Activated CD8-positive, alpha-beta memory T cell treated with anti-CD3 and anti-CD28 coated beads, Interleukin-2, amount 10 ng/mL, durations not matched to agents 7 days and 5 days (primary cell): ENCODE data around the gene YTHDC2. TPM values are rescaled to one million over a fixed set of nuclear protein-coding genes. Genes with fewer than 3 reads are reported as not detected.
"Not testable (repeated sequence)": the region's sequence is repeated elsewhere in the genome, so short reads cannot be mapped to it uniquely, and the experiment has no call there.

ENCODE experiments used
- ATAC-seq: fragments of 150-1000 bp; cut with Tn5 transposase; one replicate; pipeline ENCODE4 v1.10.0; 2021; ENCODE audit warnings: moderate library complexity
- CTCF ChIA-PET: fragments of 350-600 bp; sonication (Branson Sonifier 250); formaldehyde crosslinking; loops from one replicate; lab custom pipeline; 2021; ENCODE audit warnings: antibody characterized with exemption; lab: Charles Lee
- DNase-seq: peaks from one replicate; pipeline ENCODE4 v3.0.0-alpha.2; 2020
- H3K27ac Mint-ChIP-seq: one replicate; pipeline ENCODE4 v1.8.0; 2021; ENCODE audit warnings: mild to moderate bottlenecking, mixed read lengths
- H3K27me3 Mint-ChIP-seq: one replicate; pipeline ENCODE4 v1.8.0; 2021; ENCODE audit warnings: mixed read lengths
- H3K36me3 Mint-ChIP-seq: one replicate; pipeline ENCODE4 v1.8.0; 2021; ENCODE audit warnings: mild to moderate bottlenecking, mixed read lengths
- H3K4me1 Mint-ChIP-seq: one replicate; pipeline ENCODE4 v1.8.0; 2021; ENCODE audit warnings: mixed read lengths
- H3K4me3 Mint-ChIP-seq: one replicate; pipeline ENCODE4 v1.8.0; 2021; ENCODE audit warnings: mild to moderate bottlenecking, moderate library complexity, mixed read lengths
- H3K9me3 Mint-ChIP-seq: one replicate; pipeline ENCODE4 v1.8.0; 2022; ENCODE audit warnings: low read depth, mixed read lengths
- total RNA-seq, 2 experiments: library from RNA; stranded (reverse); gene quantifications; one replicate each; pipeline ENCODE4 v1.2.3, GENCODE V29; 2021

Gene YTHDC2
- total RNA-seq, 2 experiments from 2014 or later = 27.6 to 32.8 TPM

DNA sequence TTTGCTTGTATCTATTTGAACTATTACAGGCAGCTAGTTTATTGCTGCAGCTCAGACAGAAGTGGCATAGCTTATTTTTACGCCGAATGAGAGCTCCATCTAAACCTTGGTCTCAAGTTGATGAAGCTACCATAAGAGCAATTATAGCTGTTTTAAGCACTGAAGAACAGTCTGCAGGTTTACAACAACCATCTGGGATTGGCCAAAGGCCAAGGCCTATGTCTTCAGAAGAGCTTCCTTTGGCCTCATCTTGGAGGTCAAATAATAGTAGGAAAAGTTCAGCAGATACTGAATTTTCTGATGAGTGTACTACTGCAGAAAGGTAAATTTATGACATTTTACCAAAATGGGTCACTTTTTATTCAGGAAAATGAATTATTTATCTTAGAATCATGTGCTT is 67.9 kb downstream of the YTHDC2 start:
- ATAC-seq = no peak
- H3K27me3 Mint-ChIP-seq = no peaks in the 10 kb centered on the region
- no peak for DNase-seq
- CTCF ChIA-PET = interaction anchor here (0.8 kb wide), 1 partner anchor 9 kb away, joined by 3 read pairs; no protein-coding TSS in a partner anchor
- H3K4me3 Mint-ChIP-seq = no peak overlapping the region
- H3K9me3 Mint-ChIP-seq = no peaks in the 10 kb centered on the region
- no peak overlapping the region for H3K27ac Mint-ChIP-seq
- H3K4me1 Mint-ChIP-seq = no peaks in the 10 kb centered on the region
- peaks cover 15% of the 10 kb centered on the region for H3K36me3 Mint-ChIP-seq

- Mint-ChIP-seq H3K27ac (no peak overlapping the region), H3K27me3 (peaks cover 6% of the 10 kb centered on the region), H3K36me3 (peaks cover 12% of the 10 kb centered on the region), H3K4me1 (no peaks in the 10 kb centered on the region), H3K9me3 (no peaks in the 10 kb centered on the region), H3K4me3 (no peak overlapping the region)
- no peak for DNase-seq
- CTCF ChIA-PET = interaction anchor here (1.3 kb wide), 1 partner anchor 14 kb away, joined by 5 read pairs; no protein-coding TSS in a partner anchor
- no peak for ATAC-seq
These were observed 84.7 kb downstream of the YTHDC2 start for GRCh38 chr5:113598150-113598549.

DNA sequence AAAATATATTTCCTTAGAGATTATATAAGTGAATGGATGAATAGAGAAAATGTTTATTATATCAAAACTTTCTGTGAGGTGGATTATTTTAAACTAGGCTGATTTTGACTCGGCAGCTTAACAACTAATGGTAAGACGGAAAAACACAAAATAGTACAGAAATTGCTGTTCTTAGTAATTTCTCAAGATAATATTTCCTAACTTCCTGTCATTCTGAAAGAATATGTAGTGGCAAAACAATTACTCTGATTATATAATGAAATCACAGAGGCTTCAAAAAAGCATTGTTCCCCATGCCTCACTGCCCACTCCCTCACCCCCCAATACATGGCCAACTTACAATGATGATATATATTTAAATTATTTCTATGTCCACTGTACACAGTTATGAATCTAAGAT is 85.4 kb downstream of the YTHDC2 start:
- Mint-ChIP-seq H3K27me3 (peaks cover 11% of the 10 kb centered on the region), H3K4me1 (no peaks in the 10 kb centered on the region), H3K4me3 (no peak overlapping the region), H3K9me3 (no peaks in the 10 kb centered on the region), H3K27ac (no peak overlapping the region), H3K36me3 (peaks cover 7% of the 10 kb centered on the region)
- no peak for DNase-seq
- no peak for ATAC-seq
- CTCF ChIA-PET = interaction anchor here (1.0 to 1.3 kb wide), 2 partner anchors 13 to 74 kb away, joined by 3 to 5 read pairs; no protein-coding TSS in a partner anchor

GRCh38 chr5:113600255-113600905 is 86.9 kb downstream of the YTHDC2 start:
- H3K9me3 Mint-ChIP-seq = no peaks in the 10 kb centered on the region
- DNase-seq (no peak), ATAC-seq (no peak)
- H3K27ac Mint-ChIP-seq = no peak overlapping the region
- no peaks in the 10 kb centered on the region for H3K4me1 Mint-ChIP-seq
- peaks cover 5% of the 10 kb centered on the region for H3K36me3 Mint-ChIP-seq
- CTCF ChIA-PET = no interaction called here
- peaks cover 22% of the 10 kb centered on the region for H3K27me3 Mint-ChIP-seq
- no peak overlapping the region for H3K4me3 Mint-ChIP-seq

- Mint-ChIP-seq H3K9me3 (no peaks in the 10 kb centered on the region), H3K27me3 (peaks cover 33% of the 10 kb centered on the region), H3K4me1 (peaks cover 2% of the 10 kb centered on the region), H3K27ac (no peak overlapping the region), H3K4me3 (no peak overlapping the region), H3K36me3 (peaks cover 3% of the 10 kb centered on the region)
- ATAC-seq (no peak), DNase-seq (no peak)
- CTCF ChIA-PET = no interaction called here
These were observed 87.9 kb downstream of the YTHDC2 start for GRCh38 chr5:113601423-113601822.

DNA sequence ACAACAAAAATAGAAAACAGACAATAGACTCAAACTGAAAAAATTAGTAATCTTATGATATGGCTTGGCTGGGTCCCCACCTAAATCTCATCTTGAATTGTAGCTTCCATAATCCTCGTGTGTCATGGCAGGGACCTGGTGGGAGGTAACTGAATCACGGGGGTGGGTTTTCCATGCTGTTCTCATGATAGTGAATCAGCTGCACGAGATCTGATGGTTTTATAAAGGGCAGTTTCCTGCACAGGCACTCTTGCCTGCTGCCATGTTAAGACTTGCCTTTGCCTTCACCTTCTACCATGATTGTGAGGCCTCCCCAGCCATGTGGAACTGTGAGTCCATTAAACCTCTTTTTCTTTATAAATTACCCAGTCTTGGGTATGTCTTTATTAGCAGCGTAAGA is 89.8 kb downstream of the YTHDC2 start:
- not testable (repeated sequence) for H3K9me3 Mint-ChIP-seq, DNase-seq, H3K27ac Mint-ChIP-seq, ATAC-seq, H3K4me3 Mint-ChIP-seq, H3K36me3 Mint-ChIP-seq
- peaks cover 11% of the 10 kb centered on the region for H3K4me1 Mint-ChIP-seq
- peaks cover 36% of the 10 kb centered on the region for H3K27me3 Mint-ChIP-seq
- CTCF ChIA-PET = interaction anchor here (0.9 to 3.9 kb wide), 4 partner anchors 8 to 269 kb away, joined by 3 to 26 read pairs (median 4); no protein-coding TSS in a partner anchor

DNA sequence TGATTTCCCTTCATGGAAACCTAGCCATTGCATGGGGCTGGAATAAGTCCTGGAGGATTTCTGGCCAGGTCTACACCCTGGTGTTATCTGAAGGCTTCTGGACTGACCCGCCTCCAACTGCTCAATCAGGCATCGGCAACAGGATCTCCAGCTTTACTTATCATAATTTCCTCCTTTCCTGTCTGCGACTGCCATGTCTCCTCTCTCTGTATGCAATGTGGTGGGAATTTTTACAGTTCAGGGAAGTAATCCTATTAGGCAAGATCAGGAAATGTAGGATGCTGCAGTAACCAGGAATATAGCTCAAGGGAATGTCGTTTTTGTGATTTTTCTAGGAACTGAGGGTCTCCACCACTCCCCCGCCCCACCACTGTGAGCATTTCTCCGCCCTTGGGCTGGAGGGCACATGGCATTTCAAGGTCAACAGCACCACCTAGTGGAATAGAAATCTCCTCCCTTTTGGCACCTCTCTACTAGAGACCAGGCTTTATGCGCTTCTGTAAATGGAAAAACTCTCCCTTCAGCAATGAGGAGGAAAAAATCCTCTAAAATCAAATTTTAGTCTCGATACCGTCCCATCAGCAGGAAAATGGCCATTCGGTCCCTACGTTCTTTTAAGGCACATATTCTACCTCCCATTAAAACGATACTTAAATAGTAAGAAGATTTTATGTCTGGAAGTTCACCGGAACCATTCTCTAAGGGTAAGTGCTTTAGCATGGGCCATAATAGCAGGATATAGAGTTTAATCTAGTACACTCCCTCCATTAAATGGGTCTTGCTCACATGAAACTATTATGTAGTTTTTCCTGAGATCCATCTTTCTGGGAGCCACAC is 93.0 kb downstream of the YTHDC2 start:
- DNase-seq (peak; percentile 56), ATAC-seq (peak; percentile 83)
- CTCF ChIA-PET = interaction anchor here (0.6 to 3.9 kb wide), 15 partner anchors 8 to 1055 kb away, joined by 3 to 26 read pairs (median 5); no protein-coding TSS in a partner anchor
- Mint-ChIP-seq H3K4me3 (no peak overlapping the region), H3K4me1 (peaks cover 14% of the 10 kb centered on the region), H3K27ac (no peak overlapping the region), H3K36me3 (no peaks in the 10 kb centered on the region), H3K9me3 (peaks cover 2% of the 10 kb centered on the region), H3K27me3 (peaks cover 36% of the 10 kb centered on the region)

DNA sequence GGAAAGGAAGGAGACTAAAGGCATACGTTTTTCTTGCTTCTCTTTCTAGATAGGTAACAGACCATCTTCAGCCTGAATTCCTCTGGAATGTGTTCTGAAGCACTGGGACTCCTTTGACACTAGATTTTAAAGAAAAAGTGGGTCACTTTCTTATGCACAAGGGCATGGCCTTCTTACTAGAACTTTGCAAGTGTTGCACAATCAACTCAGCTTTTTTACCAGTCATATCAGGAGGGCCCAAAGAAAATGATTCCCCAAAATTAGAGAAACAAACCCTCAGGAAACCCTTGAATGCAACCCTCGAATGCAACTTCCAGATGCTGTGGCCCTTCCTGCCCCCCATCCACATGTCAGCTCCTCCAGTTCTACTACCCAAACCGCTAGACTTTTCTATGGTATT is 93.9 kb downstream of the YTHDC2 start:
- CTCF ChIA-PET = interaction anchor here (0.6 to 3.6 kb wide), 9 partner anchors 86 to 843 kb away, joined by 3 to 20 read pairs (median 4); no protein-coding TSS in a partner anchor
- peaks cover 36% of the 10 kb centered on the region for H3K27me3 Mint-ChIP-seq

DNA sequence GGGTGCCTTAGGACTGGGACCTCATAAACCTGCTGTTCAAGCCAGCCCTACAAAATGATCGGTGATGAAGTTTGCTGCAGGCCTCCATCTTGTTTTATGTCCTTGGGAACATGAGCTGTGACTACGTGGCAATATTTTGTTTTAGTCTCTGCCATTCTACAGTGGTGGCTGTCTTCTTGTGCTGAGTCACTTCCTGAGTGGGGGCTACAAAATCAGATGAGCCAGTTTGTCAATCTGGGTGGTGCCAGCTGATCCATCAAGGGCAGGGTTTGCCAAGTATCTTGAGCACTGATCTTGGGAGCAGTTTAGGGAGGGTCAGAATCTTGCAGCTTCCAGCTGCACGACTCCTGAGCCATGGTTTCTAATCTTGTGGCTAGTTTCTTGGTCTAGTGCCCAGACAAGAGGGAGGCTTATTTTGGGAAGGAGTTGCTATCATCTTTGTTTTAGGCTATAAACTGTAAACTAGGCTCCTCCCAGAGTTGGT is 94.7 kb downstream of the YTHDC2 start:
- CTCF ChIA-PET = interaction anchor here (0.6 to 3.6 kb wide), 12 partner anchors 87 to 1462 kb away, joined by 3 to 20 read pairs (median 4); partner anchors contain the start of gene YTHDC2
- ATAC-seq (peak; percentile 52), DNase-seq (no peak)
- Mint-ChIP-seq H3K4me3 (no peak overlapping the region), H3K27ac (no peak overlapping the region), H3K4me1 (peaks cover 14% of the 10 kb centered on the region), H3K9me3 (peaks cover 2% of the 10 kb centered on the region), H3K36me3 (no peaks in the 10 kb centered on the region), H3K27me3 (peaks cover 33% of the 10 kb centered on the region)

More for the DNA sequence above, 93.9 kb downstream of the YTHDC2 start:
- ATAC-seq (no peak), DNase-seq (no peak)
- H3K27ac Mint-ChIP-seq = no peak overlapping the region
- peaks cover 14% of the 10 kb centered on the region for H3K4me1 Mint-ChIP-seq
- H3K9me3 Mint-ChIP-seq = peaks cover 2% of the 10 kb centered on the region
- H3K4me3 Mint-ChIP-seq = no peak overlapping the region
- no peaks in the 10 kb centered on the region for H3K36me3 Mint-ChIP-seq

DNA sequence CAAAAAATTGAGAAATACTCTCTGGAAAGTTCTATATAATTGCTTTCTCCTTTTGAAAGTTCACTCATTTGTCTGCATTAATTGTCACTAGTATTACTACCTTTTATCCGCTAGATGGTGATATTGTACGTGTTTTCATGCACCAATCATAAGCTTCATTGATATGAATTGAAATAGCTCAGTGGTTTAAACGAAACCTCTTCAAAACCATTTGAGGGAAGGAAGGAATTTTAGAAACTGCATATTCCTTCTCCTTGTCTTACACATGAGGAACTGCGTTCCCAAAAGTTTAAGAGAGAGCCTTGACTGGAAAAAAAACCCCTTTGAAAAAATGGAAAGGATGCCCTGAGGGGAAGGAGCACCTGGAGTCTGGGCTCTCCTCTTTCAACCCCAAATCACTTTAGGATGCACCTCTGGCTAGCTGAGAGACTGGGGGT is 98.6 kb downstream of the YTHDC2 start:
- CTCF ChIA-PET = interaction anchor here (0.6 to 1.7 kb wide), 23 partner anchors 9 to 1486 kb away, joined by 3 to 19 read pairs (median 4); no protein-coding TSS in a partner anchor
- H3K9me3 Mint-ChIP-seq = peaks cover 2% of the 10 kb centered on the region
- ATAC-seq = peak; percentile 57

GRCh38 chr5:113614191-113614590 is 100.7 kb downstream of the YTHDC2 start:
- H3K4me3 Mint-ChIP-seq = no peak overlapping the region
- peaks cover 2% of the 10 kb centered on the region for H3K9me3 Mint-ChIP-seq
- DNase-seq (no peak), ATAC-seq (no peak)
- CTCF ChIA-PET = interaction anchor here (1.3 kb wide), 1 partner anchor 8 kb away, joined by 5 read pairs; no protein-coding TSS in a partner anchor
- peaks cover 10% of the 10 kb centered on the region for H3K27me3 Mint-ChIP-seq
- H3K36me3 Mint-ChIP-seq = no peaks in the 10 kb centered on the region
- no peaks in the 10 kb centered on the region for H3K4me1 Mint-ChIP-seq
- no peak overlapping the region for H3K27ac Mint-ChIP-seq

More for the DNA sequence above, 98.6 kb downstream of the YTHDC2 start:
- Mint-ChIP-seq H3K27ac (no peak overlapping the region), H3K36me3 (no peaks in the 10 kb centered on the region), H3K4me3 (no peak overlapping the region), H3K4me1 (peaks cover 7% of the 10 kb centered on the region), H3K27me3 (peaks cover 10% of the 10 kb centered on the region)
- no peak for DNase-seq

DNA sequence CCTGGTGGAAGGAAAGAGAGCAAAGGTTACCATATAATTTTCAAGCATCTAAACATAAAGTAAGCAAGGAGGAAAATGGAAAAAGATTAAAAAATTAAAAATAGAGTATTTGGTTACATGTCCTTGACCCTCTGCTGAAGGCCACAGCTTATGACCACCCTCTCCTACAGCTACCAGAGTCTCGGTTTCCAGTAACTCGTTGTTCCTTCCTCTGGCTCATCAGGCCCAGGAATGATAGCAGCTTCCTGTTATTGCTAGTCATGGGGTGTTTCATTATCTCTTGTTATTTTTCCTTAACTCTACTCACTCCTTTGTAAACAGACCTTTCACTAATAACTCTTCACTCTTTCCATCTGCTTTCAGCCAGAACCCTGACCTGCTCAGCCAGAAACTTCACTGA is 102.2 kb downstream of the YTHDC2 start:
- ATAC-seq = no peak
- no peaks in the 10 kb centered on the region for H3K36me3 Mint-ChIP-seq
- H3K27me3 Mint-ChIP-seq = peaks cover 10% of the 10 kb centered on the region
- no peaks in the 10 kb centered on the region for H3K4me1 Mint-ChIP-seq
- CTCF ChIA-PET = no interaction called here
- DNase-seq = no peak
- H3K9me3 Mint-ChIP-seq = no peaks in the 10 kb centered on the region
- no peak overlapping the region for H3K4me3 Mint-ChIP-seq
- H3K27ac Mint-ChIP-seq = no peak overlapping the region

DNA sequence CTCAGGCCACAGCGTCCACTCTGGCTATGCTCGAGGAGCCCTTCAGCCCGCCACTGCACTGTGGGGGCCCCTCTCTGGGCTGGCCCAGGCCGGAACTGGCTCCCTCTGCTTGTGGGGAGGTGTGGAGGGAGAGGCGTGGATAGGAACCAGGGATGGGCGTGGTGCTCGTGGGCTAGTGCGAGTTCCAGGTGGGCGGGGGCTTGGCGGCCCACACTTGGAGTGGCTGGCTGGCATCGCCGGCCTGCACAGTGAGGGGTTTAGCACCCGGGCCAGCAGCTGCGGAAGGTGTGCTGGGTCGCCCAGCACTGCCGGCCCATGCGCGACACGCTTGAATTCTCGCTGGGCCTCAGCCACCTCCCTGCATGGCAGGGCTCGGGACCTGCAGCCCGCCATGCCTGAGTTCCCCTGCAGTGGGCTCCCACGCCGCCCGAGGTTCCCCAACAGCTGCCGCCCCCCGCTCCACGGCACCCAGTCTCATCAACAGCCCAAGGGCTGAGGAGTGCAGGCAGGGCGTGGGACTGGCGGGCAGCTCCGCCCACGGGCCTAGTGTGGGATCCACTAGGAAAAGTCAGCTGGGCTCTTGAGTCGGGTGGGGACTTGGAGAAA is 103.8 kb downstream of the YTHDC2 start:
- Mint-ChIP-seq H3K4me1 (no peaks in the 10 kb centered on the region), H3K9me3 (no peaks in the 10 kb centered on the region), H3K36me3 (no peaks in the 10 kb centered on the region), H3K27me3 (peaks cover 10% of the 10 kb centered on the region), H3K27ac (no peak overlapping the region), H3K4me3 (no peak overlapping the region)
- ATAC-seq = no peak
- no peak for DNase-seq
- CTCF ChIA-PET = no interaction called here
